Body of pancreas (tissue), 4 donors: Measurements from ENCODE around the gene SMIM24.

Experiments used
- POLR2A ChIP-seq, 3 donors: fragments of 450-650 bp; IDR thresholded peaks; one replicate each; pipeline ENCODE4 v1.6.1; 2016; ENCODE audit warnings: antibody characterized with exemption in 3 of 3, mild to moderate bottlenecking in 2 of 3
- TF ChIP-seq, protein P1 (sequence below), 7 experiments: fragments of 450-650 bp in 4 of 7; fragments of 200-600 bp in 3 of 7; sonication (generic) in 3 of 7; IDR thresholded peaks; one replicate each; pipeline ENCODE4 v1.5.1; 2016 to 2019; ENCODE audit warnings: antibody characterized with exemption in 7 of 7

- TF ChIP-seq, protein P1, sequence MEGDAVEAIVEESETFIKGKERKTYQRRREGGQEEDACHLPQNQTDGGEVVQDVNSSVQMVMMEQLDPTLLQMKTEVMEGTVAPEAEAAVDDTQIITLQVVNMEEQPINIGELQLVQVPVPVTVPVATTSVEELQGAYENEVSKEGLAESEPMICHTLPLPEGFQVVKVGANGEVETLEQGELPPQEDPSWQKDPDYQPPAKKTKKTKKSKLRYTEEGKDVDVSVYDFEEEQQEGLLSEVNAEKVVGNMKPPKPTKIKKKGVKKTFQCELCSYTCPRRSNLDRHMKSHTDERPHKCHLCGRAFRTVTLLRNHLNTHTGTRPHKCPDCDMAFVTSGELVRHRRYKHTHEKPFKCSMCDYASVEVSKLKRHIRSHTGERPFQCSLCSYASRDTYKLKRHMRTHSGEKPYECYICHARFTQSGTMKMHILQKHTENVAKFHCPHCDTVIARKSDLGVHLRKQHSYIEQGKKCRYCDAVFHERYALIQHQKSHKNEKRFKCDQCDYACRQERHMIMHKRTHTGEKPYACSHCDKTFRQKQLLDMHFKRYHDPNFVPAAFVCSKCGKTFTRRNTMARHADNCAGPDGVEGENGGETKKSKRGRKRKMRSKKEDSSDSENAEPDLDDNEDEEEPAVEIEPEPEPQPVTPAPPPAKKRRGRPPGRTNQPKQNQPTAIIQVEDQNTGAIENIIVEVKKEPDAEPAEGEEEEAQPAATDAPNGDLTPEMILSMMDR (IDR thresholded peaks at IDR 0.05) = no peak
- no peak for TF ChIP-seq POLR2A (IDR thresholded peaks at IDR 0.05)
Measured at GRCh38 chr19:3441089-3441985, 39.0 kb downstream of the SMIM24 start.
